ENCODE measurements around the gene CYBRD1. TPM values are rescaled to one million over a fixed set of nuclear protein-coding genes. Genes with fewer than 3 reads are reported as not detected.

CYBRD1 gene
- total and polyA plus RNA-seq, 10 of the 15 experiments (the other 5 are each of a cell fraction or from before 2014, with no cell fraction given) = 10.8 to 51.9 (median 29.6) TPM

DNA sequence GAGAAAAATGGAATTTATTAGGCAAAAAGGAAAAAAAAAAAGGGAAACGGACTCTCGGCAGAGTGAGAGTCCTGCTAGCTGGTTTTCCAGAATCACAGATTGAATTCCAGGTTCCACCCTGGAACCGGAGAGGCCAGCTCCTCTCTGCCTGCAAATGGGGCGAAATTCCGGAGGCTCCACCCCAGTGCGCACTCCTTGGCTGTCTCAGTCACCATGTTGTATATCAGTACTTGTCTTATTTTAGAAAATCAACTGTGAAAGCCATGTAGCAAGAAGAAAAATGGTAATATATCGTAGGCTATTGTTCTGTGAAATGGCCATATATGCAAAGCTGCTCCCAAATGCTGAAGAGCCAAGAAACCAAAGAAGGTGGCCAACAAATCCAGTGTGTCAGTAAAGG is 49.4 kb downstream of the CYBRD1 start:
- ChIA-PET RAD21 (ENCODE audit: unreplicated experiment) (interaction anchor here (0.9 kb wide), 1 partner anchor 531 kb away, joined by 4 read pairs; the partner anchor contains the start of gene DLX2), POLR2A (no interaction called here), CTCF (interaction anchor here (0.8 to 3.4 kb wide), 4 partner anchors 13 to 556 kb away, joined by 3 to 23 read pairs (median 10); no protein-coding TSS in a partner anchor), SMC1A (ENCODE audit: uncharacterized antibody, unreplicated experiment) (interaction anchor here (2.4 kb wide), 1 partner anchor 543 kb away, joined by 8 read pairs; no protein-coding TSS in a partner anchor)
- H3K27ac ChIP-seq (ENCODE audit: control insufficient read depth, insufficient read depth) = no peak overlapping the region
- no peaks in the 10 kb centered on the region for H3K79me2 ChIP-seq (ENCODE audit: control insufficient read depth, insufficient read depth, low read length)
- no peaks in the 10 kb centered on the region; the same call in 2 of the 3 replicates for H3K9me3 ChIP-seq (replicated peaks; ENCODE audit: control insufficient read depth, insufficient read depth, low read length)
- intact Hi-C loops (cut with micrococcal nuclease; ENCODE audit: unreplicated experiment) (loop anchor here (5.0 kb wide), 1 partner anchor 599 kb away; no protein-coding TSS in a partner anchor), in situ Hi-C loops (cut with MboI) (no loop called here)
- no peak overlapping the region for H2AFZ ChIP-seq (ENCODE audit: control insufficient read depth, low read depth, low read length)
- TF ChIP-seq, protein P1, sequence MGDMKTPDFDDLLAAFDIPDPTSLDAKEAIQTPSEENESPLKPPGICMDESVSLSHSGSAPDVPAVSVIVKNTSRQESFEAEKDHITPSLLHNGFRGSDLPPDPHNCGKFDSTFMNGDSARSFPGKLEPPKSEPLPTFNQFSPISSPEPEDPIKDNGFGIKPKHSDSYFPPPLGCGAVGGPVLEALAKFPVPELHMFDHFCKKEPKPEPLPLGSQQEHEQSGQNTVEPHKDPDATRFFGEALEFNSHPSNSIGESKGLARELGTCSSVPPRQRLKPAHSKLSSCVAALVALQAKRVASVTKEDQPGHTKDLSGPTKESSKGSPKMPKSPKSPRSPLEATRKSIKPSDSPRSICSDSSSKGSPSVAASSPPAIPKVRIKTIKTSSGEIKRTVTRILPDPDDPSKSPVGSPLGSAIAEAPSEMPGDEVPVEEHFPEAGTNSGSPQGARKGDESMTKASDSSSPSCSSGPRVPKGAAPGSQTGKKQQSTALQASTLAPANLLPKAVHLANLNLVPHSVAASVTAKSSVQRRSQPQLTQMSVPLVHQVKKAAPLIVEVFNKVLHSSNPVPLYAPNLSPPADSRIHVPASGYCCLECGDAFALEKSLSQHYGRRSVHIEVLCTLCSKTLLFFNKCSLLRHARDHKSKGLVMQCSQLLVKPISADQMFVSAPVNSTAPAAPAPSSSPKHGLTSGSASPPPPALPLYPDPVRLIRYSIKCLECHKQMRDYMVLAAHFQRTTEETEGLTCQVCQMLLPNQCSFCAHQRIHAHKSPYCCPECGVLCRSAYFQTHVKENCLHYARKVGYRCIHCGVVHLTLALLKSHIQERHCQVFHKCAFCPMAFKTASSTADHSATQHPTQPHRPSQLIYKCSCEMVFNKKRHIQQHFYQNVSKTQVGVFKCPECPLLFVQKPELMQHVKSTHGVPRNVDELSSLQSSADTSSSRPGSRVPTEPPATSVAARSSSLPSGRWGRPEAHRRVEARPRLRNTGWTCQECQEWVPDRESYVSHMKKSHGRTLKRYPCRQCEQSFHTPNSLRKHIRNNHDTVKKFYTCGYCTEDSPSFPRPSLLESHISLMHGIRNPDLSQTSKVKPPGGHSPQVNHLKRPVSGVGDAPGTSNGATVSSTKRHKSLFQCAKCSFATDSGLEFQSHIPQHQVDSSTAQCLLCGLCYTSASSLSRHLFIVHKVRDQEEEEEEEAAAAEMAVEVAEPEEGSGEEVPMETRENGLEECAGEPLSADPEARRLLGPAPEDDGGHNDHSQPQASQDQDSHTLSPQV (IDR thresholded peaks at IDR 0.05) = no peak
- TF ChIP-seq, protein P2, sequence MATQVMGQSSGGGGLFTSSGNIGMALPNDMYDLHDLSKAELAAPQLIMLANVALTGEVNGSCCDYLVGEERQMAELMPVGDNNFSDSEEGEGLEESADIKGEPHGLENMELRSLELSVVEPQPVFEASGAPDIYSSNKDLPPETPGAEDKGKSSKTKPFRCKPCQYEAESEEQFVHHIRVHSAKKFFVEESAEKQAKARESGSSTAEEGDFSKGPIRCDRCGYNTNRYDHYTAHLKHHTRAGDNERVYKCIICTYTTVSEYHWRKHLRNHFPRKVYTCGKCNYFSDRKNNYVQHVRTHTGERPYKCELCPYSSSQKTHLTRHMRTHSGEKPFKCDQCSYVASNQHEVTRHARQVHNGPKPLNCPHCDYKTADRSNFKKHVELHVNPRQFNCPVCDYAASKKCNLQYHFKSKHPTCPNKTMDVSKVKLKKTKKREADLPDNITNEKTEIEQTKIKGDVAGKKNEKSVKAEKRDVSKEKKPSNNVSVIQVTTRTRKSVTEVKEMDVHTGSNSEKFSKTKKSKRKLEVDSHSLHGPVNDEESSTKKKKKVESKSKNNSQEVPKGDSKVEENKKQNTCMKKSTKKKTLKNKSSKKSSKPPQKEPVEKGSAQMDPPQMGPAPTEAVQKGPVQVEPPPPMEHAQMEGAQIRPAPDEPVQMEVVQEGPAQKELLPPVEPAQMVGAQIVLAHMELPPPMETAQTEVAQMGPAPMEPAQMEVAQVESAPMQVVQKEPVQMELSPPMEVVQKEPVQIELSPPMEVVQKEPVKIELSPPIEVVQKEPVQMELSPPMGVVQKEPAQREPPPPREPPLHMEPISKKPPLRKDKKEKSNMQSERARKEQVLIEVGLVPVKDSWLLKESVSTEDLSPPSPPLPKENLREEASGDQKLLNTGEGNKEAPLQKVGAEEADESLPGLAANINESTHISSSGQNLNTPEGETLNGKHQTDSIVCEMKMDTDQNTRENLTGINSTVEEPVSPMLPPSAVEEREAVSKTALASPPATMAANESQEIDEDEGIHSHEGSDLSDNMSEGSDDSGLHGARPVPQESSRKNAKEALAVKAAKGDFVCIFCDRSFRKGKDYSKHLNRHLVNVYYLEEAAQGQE (IDR thresholded peaks at IDR 0.05; ENCODE audit: low read depth, low read length) = no peak
- no peak for TF ChIP-seq NRF1 (conservative IDR thresholded peaks at IDR 0.05; ENCODE audit: low read depth, low read length)
- TF ChIP-seq CHD4 (IDR thresholded peaks at IDR 0.05) = no peak
- no peak for TF ChIP-seq ZNF384 (IDR thresholded peaks at IDR 0.05; ENCODE audit: borderline replicate concordance, low read depth, low read length)
- no peaks in the 10 kb centered on the region for H4K20me1 ChIP-seq (ENCODE audit: control insufficient read depth, insufficient read depth)
- no peak for DNase-seq (ENCODE audit: low read depth, low spot score)
- H3K27me3 ChIP-seq (replicated peaks in 1 of 2; ENCODE audit: control insufficient read depth in 2 of 2, insufficient read depth in 2 of 2, low read length in 1 of 2) = peaks cover 0 to 1% of the 10 kb centered on the region in 2 experiments; a peak in 1 of 4 replicates
- H3K4me2 ChIP-seq (ENCODE audit: control insufficient read depth, insufficient read depth) = no peak overlapping the region
- no peak overlapping the region for H3K9ac ChIP-seq (ENCODE audit: control insufficient read depth, insufficient read depth, low read length)
- 47% methylated on average over 5 of the region's 7 CpGs for WGBS (ENCODE audit: insufficient coverage, insufficient replicate concordance, low lambda C conversion rate, missing lambda C conversion rate)
- ATAC-seq = no peak
- no peaks in the 10 kb centered on the region for H3K36me3 ChIP-seq (ENCODE audit: control insufficient read depth in 2 of 2, insufficient read depth in 2 of 2, low read length in 1 of 2)
- no peak for FAIRE-seq
- H3K4me3 ChIP-seq = no peak overlapping the region
- BruUV-seq (replicated peaks) = no TSS peak
- H3K4me1 ChIP-seq (ENCODE audit: control insufficient read depth, insufficient read depth, low read length) = no peaks in the 10 kb centered on the region
